DMS114 treated with DMSO at 0.1 percent for 48 hours (cell line): ENCODE measurements around the gene ZMAT3.

Experiments
- DNase-seq: peaks from one replicate; lab custom pipeline; 2025; ENCODE audit not compliant: unreplicated experiment; lab: John Stamatoyannopoulos, UW

ZMAT3 gene

DNA sequence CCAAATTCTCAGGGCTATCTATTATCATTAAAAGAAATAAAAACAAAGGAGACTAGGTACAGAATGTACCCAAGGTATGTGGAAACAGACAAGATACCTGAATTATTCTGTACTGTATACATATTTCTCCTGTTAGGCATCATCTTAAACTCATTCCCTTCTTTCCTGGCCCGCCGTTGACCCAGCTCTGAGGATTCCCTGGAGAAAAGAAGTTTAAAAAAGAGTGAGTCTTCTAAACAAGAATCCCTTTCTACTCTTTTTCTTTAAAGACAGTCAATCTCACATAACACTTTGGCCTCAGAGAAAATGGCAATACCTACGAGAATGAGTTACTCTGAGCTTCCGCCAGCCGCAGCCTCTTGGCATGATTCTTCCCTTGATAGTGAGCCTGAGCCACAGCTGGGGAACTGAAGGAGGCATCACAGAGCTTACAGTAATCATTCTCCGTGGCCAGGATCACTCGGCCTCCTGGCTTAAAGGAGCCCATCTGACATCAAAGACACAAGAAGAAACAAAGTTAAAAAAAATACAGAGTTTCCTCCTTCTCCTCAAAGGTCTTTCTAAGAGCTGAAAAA lies 44.2 kb downstream of the ZMAT3 start:
- DNase-seq = no peak

DNA sequence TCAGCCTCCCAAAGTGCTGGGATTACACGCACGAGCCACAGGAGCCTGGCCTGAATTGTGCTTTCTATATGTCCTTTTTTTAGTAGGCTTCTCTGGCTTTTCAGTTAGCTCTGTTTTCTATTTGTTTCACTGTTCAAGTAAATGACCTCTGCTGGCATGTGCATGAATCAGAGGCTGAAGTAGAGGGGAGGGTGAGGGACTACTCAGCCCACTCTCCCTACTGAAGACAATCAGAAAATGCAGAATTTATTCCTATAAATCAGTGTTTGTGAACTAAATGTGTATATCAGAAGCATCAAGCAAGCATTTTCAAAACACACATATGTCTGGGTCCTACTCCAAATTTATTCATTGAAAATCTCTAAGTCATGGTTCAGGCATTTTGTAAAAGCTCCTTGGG lies 45.0 kb downstream of the ZMAT3 start:
- DNase-seq = no peak

- no peak for DNase-seq
Observed at GRCh38 chr3:179021119-179021903, 50.3 kb downstream of the ZMAT3 start.

GRCh38 chr3:179020112-179020511 lies 51.5 kb downstream of the ZMAT3 start:
- no peak for DNase-seq

- DNase-seq = no peak
Observed at GRCh38 chr3:179018808-179019207, 52.8 kb downstream of the ZMAT3 start.

DNA sequence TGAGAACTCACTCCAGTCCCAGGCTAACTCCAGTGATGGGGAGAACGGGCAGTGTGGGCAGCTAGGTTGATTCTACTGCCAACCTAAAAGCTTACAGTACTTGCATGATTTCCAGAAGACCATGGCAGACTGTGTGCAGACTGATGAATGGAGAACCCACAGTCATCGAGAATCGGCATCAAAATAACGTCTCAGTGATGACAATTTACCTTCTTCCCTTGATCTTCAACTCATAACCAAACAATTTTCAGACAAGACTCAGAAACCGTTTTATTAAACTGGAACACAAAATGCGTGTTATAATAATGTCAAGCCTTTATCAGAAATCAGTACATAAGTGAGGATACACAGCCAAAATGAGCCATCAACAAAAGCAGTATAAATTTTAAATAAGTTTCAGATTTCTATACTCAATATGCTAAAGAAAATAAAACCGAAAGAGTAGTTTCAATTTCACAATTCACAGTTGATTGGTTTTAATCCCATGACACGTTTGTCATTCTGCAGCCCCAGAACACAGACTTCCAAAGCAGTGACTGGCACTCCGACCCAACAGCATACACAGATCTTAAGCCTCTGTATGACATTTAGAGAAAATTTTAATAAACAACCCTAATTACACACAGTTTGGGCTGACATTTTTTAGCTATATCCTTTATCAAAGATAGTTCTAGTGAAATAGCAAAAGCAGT lies 54.5 kb downstream of the ZMAT3 start:
- no peak for DNase-seq

GRCh38 chr3:179015551-179016020 lies 56.0 kb downstream of the ZMAT3 start:
- DNase-seq = peak; percentile 81

GRCh38 chr3:179005706-179006105 lies 65.9 kb downstream of the ZMAT3 start:
- DNase-seq = no peak

DNA sequence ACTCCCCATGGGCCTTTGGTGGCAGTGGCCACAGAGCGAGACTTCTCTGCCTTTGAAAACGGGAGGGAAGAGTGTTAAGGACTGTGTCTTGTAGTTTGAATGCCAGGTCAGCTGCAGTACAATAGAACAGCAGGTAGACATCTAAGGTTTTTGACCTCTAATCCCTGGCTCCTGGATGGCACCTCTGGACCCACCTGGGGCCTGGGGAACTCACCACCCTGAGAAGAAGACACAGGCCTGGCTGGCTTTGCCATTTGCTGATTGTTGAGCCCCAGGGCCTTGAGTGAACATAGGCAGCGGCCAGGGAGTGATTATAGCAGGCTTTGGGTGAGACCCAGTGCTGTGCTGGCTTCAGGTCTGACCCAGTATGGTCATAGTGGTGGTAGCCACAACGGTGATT lies 66.4 kb downstream of the ZMAT3 start:
- DNase-seq = no peak

DNA sequence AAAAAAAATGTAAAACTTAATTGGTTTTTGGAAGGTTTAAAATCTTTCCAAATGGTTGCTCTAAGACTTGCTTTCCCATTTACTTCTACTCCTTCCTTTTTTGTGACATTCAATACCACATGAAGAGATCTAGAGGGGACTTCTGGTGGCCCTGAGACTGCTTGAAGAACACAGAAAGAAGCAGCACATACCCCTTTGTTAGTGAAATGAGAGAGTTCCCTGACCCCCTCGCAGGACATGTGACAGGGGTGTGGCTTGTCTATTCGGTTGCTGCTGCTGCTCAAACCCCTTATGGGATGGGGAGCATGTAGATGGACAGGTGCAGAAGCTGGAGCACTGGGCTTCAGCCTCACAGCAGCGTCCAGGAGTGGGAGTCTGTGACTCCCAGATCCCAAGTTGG lies 71.0 kb downstream of the ZMAT3 start:
- no peak for DNase-seq

DNA sequence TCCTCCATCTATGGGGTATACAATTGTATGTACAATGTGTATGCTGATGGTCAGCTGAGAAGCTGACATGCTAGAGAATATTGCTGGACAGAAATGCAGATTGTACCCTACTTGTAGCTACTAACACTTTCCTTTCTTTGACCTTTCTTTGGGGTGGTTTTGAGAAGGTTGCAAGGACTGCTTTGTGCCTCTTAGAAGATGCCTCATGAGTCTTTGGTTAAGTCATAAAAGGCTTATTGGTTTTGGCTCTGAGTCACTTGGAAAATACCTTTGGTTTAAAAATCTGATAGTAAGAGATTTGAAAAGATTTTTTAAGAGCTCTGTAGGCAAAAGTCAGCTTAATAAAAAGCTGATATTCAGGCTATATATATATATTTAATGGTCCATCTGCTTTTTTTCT lies 71.5 kb downstream of the ZMAT3 start:
- DNase-seq = no peak

DNA sequence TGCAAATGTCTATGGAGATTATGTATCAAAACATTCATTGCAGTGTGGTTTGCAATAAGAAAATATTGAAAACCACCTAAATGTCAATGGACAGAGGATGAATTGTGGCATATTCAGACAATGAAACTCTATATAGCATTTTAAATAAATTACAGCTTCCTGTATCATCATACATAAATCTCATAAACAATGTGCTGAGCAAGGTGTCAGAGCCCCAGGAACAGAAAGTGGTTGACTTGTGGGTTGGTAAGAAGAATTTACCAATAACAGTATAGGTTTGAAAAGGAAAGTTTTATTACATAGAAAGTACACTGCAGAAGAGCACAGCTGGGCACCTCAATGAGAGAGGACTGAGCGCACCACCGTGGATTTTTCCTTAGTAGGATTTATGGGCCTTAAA lies 75.2 kb downstream of the ZMAT3 start:
- no peak for DNase-seq

DNA sequence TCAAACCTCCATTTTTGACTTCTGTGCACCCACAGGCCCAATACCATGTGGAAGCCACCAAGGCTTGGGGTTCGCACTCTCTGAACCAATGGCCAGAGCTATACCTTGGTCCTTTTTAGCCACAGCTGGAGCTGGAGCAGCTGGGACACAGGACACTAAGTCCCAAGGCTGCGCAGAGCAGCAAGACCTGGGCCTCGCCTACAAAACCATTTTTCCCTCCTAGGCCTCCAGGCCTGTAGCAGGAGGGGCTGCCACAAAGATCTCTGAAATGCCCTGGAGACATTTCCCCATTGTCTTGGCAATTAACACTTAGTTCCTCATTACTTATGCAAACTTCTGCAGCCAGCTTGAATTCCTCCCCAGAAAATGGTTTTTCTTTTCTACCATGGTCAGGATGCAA lies 81.3 kb downstream of the ZMAT3 start:
- DNase-seq = no peak

- DNase-seq = no peak
Observed at GRCh38 chr3:178989821-178990220, 81.8 kb downstream of the ZMAT3 start.

DNA sequence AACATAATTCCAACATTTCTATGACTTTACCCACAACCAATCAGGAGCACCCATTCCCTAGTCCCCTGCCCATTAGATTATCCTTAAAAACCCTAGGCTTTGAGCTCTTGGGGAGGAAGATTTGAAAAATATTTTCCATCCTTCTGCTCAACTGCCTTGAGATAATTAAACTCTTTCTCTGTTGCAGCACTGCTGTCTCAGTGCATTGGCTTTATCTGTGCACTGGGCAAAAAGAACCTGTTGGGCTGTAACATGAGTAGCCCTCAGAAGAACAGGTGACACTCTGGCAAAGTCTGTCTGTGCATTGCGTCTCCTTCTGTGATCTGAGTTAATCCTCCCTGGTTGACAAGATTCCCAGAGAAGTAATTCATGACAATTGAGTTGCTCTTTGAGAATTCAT lies 83.9 kb downstream of the ZMAT3 start:
- no peak for DNase-seq

- no peak for DNase-seq
Observed at GRCh38 chr3:178986456-178986855, 85.2 kb downstream of the ZMAT3 start.

- no peak for DNase-seq
Observed at GRCh38 chr3:178982137-178982536, 89.5 kb downstream of the ZMAT3 start.

DNA sequence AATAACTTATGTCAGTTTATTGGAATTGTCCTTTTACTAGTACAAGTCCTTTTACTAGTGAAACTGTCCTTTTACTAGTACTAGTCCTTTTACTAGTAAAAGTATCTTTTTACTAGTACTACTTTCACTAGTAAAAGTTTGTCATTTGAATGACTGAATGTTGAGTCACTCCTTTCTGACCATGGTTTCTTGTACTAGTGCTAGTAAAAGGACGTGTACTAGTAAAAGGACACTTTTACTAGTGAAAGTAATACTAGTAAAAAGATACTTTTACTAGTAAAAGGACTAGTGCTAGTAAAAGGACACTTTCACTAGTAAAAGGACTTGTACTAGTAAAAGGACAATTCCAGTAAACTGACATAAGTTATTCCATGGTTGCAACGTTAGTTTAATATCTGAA lies 96.3 kb downstream of the ZMAT3 start:
- no peak for DNase-seq

DNA sequence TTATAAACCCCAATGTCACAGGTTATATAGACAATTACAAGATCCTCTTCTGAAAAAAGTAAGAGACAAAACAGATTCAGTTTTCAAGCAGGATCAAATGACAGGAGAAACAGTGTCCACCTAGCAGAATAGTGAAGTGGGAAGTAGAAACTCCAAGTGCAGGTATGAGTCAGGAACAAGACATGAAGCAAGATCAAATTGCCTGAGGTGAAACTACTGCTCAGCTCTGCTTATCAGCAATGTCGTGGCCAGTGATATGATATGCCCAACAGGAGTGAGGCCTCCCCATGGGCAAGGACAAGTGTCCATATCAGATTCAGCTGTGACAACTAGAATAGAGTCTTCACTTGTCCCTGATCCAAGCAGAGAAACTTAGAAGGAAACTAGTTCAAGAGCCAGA lies 100.0 kb downstream of the ZMAT3 start:
- no peak for DNase-seq

DNA sequence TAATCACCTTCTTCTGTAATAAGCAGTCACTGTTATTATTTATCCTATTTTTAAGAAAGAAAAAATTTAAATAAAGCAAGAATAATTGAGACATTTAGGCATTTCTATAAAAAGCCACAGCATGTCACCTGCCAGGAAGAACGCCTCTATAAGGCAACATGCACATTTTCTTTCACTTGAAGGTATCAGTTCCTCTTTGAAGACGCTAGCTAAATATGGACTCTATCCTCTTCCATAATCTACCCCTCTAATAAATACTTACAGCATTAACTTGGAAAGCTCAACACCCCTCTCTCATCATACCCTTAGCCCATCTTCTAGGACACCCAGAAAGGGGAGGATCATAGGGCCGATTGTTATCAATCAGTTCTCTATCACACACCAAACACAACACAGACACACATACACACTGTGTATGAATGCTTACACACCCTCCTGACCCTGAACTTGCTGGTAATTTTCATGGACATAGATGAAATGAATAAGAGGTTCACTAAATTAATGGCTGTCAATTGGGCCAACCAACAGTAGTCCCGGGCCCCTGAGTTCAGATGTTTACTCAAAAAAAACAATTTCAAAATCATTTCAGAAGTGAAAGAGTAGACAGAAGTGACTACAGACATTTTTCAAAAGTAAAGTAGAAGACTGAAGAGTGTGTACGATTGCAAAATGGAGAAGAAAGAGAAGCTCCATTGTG lies 102.5 kb downstream of the ZMAT3 start:
- DNase-seq = no peak
